Globus pallidus (tissue), 1 donor: ENCODE measurements around the gene UBXN1.

Source experiments
- DNase-seq: peaks from one replicate; pipeline ENCODE4 v3.0.0-alpha.2; 2015; ENCODE audit warnings: low spot score

UBXN1 gene

GRCh38 chr11:62645946-62646824, 32.7 kb downstream of the UBXN1 start, which contains the start of gene GANAB:
Gene GANAB, minus strand, starts transcription at chr11:62646613. Its CDS starts 14 bp downstream, at chr11:62646599.
- peak; percentile 98 for DNase-seq

- DNase-seq, result no peak
Measured at GRCh38 chr11:62645671-62645945, 33.3 kb downstream of the UBXN1 start.

GRCh38 chr11:62644220-62644619, 34.7 kb downstream of the UBXN1 start:
- DNase-seq, result no peak

GRCh38 chr11:62632492-62632891, 46.4 kb downstream of the UBXN1 start:
- no peak for DNase-seq

- no peak for DNase-seq
Measured at GRCh38 chr11:62627713-62628112, 51.2 kb downstream of the UBXN1 start.
